GM12801 (cell line): Measurements from ENCODE around the gene PLCB4.

Source experiments
- TF ChIP-seq, protein P1 (sequence below): IDR thresholded peaks from one replicate; pipeline ENCODE4 v1.5.1; 2011; ENCODE audit warnings: control low read depth; ENCODE audit not compliant: insufficient read length; ENCODE audit errors: extremely low read depth

Gene PLCB4

DNA sequence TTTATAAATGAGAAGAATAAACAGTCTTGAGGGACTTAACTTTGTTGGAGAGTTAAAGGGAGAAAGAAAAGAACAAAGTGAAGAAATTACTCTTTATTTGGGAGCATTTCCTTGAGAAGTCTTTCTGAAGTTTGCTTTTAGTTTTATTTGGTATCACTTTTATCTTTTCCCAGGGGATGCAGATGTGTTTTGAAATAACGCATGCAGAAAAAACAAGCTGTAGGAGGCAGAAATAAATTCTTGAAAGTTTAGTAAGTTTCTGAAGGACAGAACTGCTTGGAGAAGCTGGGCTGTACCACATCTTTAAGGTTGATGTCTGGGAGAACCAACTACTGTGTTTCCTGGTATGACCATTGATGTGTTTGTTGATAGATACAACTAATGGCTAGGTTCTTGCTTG lies 75.0 kb downstream of the PLCB4 start:
- TF ChIP-seq, protein P1, sequence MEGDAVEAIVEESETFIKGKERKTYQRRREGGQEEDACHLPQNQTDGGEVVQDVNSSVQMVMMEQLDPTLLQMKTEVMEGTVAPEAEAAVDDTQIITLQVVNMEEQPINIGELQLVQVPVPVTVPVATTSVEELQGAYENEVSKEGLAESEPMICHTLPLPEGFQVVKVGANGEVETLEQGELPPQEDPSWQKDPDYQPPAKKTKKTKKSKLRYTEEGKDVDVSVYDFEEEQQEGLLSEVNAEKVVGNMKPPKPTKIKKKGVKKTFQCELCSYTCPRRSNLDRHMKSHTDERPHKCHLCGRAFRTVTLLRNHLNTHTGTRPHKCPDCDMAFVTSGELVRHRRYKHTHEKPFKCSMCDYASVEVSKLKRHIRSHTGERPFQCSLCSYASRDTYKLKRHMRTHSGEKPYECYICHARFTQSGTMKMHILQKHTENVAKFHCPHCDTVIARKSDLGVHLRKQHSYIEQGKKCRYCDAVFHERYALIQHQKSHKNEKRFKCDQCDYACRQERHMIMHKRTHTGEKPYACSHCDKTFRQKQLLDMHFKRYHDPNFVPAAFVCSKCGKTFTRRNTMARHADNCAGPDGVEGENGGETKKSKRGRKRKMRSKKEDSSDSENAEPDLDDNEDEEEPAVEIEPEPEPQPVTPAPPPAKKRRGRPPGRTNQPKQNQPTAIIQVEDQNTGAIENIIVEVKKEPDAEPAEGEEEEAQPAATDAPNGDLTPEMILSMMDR, result no peak

DNA sequence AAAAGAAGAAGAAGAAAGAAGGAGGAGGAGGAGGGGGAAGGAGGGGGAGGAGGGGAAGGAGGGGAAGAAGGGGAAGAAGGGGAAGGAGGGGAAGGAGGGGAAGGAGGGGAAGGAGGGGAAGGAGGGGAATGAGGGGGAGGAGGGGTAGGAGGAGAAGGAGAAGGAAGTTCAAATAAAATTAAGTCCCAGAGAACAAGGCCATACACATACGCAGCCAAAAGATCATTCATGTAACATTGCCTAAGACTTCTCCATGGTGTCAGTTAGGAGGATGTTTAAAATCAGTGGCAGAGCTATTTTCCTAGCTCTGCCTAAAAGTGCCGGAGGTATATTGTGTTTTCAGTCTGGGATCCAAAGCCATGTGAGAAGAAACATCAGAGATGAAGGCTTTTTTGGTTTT lies 75.8 kb downstream of the PLCB4 start:
- TF ChIP-seq, protein P1, result no peak

DNA sequence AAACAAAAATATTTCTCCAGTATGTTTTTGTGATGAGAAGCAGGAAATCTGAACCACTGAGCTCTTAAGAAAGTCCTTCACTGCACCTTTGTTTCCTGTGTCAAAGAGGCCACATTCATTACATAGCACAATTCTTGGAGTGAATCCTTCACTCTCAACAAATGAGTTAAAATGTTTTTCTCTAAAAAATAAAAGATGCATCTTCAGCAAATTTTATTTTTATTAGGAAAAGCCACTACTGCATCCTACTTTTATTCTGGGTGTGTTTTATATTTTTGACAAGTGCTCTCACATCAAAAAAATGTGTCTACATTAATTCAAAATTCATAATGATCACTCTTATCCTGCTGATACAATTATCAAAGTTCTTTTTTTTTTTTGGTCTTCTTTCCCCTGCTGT lies 76.3 kb downstream of the PLCB4 start:
- TF ChIP-seq, protein P1, result no peak

DNA sequence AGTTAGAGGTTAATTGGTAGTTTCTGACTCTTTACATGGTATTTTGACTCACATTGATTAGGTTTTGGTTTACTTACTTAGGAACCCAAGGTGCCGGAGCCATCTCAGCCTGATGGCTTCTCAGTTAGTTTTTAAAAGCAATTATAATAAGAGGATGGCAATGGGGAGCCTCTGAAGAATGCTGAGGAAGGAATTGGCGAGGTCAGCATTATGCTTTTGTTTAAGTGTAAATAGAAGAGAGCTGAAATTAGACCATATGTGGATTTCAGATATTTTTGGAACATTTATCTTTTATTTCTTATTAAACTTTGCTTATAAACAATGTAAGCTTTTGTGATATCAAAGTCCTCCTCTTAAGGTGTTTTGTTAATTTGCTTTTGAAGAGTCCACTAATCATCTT lies 77.8 kb downstream of the PLCB4 start:
- TF ChIP-seq, protein P1, result no peak

DNA sequence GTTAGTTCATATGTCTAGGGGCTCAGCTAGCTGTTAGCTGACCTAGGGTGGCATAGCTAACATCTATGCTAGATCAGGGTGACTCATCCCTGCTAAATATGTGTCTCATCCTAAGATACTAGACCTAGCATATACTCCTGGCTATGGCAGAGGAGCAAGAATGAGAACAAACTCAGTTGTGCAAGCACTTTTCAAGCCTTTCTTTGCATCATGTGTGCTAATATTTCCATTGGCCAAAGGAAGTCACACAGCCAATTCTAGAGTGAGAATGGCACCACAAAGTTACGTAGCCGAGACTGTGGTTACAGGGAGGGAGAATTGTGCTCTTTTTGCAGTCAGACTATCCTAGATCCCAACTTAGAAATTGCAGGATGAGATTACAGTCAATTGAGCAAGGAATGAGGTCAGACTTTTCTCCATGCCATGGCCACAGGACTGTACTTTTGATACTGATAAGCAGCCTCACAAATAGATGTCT lies 78.7 kb downstream of the PLCB4 start:
- TF ChIP-seq, protein P1, result no peak

DNA sequence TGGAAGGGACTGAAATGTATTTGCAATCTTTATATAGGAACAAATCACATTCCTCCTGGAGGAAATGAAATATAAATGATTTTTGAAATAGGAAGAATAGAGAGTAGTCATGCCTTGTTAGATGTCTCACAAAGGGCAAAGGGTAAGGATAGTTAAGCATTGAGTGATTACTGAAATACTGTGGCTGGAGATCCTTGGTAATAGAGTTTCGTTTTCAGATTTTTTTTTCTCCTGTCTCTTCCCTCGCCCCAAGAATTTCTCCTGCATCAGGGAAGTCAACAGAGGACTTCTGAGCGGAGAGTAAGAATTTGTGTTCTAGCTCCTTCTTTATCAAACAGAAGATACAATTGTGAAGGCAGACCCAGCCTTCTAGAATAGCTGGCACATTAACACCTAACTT lies 79.4 kb downstream of the PLCB4 start:
- TF ChIP-seq, protein P1, result no peak

DNA sequence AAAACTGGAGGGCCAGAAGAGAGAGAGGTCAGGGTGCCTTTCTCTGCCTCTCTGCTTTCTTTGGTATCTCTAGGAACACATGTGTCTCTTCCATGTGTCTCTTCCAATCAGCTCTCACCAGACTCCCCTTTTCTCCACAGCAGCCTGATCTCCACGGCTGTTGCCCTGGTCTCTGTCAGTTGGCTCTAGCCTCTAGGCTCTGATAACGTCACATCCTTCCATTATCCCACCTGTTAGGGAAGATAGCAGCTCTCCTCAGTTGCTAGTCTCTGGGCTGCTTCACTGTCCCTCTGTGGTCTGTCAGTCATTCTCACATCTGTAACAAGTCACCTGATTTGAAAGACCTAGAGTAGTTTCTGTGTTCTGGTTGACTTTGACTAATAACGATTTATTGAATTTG lies 80.2 kb downstream of the PLCB4 start:
- TF ChIP-seq, protein P1, result no peak

DNA sequence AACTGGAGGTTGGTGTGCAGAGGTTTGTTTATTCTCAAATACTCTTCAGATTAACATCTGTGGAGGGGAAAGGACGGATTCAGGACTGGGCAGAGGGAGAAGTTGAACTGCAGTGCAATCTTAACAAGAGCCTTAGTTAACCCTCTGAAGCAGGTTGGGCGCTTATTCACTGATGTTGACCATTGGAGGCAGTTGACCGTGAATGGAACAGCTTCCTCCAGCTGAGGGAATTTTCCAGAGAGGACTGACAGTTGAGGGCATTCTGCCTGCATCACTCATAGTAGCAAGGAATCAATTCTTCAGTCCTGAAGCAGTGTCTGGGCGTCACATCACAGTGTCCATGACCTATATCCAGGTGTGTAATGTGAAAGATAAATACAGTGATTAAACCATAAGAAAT lies 80.9 kb downstream of the PLCB4 start:
- TF ChIP-seq, protein P1, result no peak
